ENCODE measurements around the gene DHX16. TPM values are rescaled to one million over a fixed set of nuclear protein-coding genes. Genes with fewer than 3 reads are reported as not detected.

Gene DHX16
- polyA plus RNA-seq, 3 donors: 16.4 to 70.1 (median 19.0) TPM

- Histone ChIP-seq H3K79me2 (ENCODE audit: insufficient read depth, low read length) (peaks cover 6% of the 10 kb centered on the region), H3K27me3 (ENCODE audit: control insufficient read depth in 2 of 2, insufficient read depth in 2 of 2, low read length in 2 of 2) (no peaks in the 10 kb centered on the region), H3K4me1 (ENCODE audit: control insufficient read depth in 1 of 2, insufficient read depth in 2 of 2, low read length in 2 of 2) (peaks cover 30 to 32% of the 10 kb centered on the region in 2 donors), H2AFZ (ENCODE audit: insufficient read depth, low read depth, low read length, poor library complexity, severe bottlenecking) (no peak overlapping the region), H3K9ac (ENCODE audit: insufficient read depth, low read length, poor library complexity, severe bottlenecking) (no peak overlapping the region), H3K4me3 (replicated peaks in 1 of 3; ENCODE audit: low read depth in 2 of 3, low read length in 3 of 3) (no peak overlapping the region), H3K9me3 (replicated peaks in 1 of 2; ENCODE audit: control insufficient read depth in 1 of 2, insufficient read depth in 1 of 2, low read length in 2 of 2) (no peaks in the 10 kb centered on the region), H4K20me1 (ENCODE audit: insufficient read depth, low read length) (peaks cover 7% of the 10 kb centered on the region), H3K27ac (ENCODE audit: low read depth in 1 of 2, low read length in 2 of 2) (no peak overlapping the region), H3K4me2 (replicated peaks; ENCODE audit: extremely low read depth, low read length, poor library complexity, severe bottlenecking) (no peak overlapping the region), H3K36me3 (replicated peaks in 1 of 2; ENCODE audit: control insufficient read depth in 1 of 2, insufficient read depth in 2 of 2, low read length in 2 of 2) (peaks cover 4 to 23% of the 10 kb centered on the region in 2 donors)
- H3K9me3 Mint-ChIP-seq: no peaks in the 10 kb centered on the region
- H3K36me3 Mint-ChIP-seq: peaks cover 29 to 37% of the 10 kb centered on the region in 2 donors
- no peak for DNase-seq
- peaks cover 37% of the 10 kb centered on the region for H3K4me1 Mint-ChIP-seq
- 0% methylated on average over 1 of the region's 1 CpG for WGBS (ENCODE audit: insufficient coverage)
- no peak overlapping the region for H3K4me3 Mint-ChIP-seq
- intact Hi-C loops (cut with micrococcal nuclease): no loop called here
- TF ChIP-seq CTCF (IDR thresholded peaks at IDR 0.05): no peak
- H3K27me3 Mint-ChIP-seq (ENCODE audit: low read depth in 3 of 3): peaks cover 0 to 1% (median 0%) of the 10 kb centered on the region in 3 donors
- no peak overlapping the region for H3K27ac Mint-ChIP-seq
Observed at GRCh38 chr6:30641048-30641447, 31.8 kb downstream of the DHX16 start.

- 60% methylated on average over 3 of the region's 10 CpGs for WGBS (ENCODE audit: insufficient coverage)
- Histone ChIP-seq H3K4me2 (replicated peaks; ENCODE audit: extremely low read depth, low read length, poor library complexity, severe bottlenecking) (no peak overlapping the region), H3K9me3 (replicated peaks in 1 of 2; ENCODE audit: control insufficient read depth in 1 of 2, insufficient read depth in 1 of 2, low read length in 2 of 2) (no peaks in the 10 kb centered on the region), H3K27ac (ENCODE audit: low read depth in 1 of 2, low read length in 2 of 2) (no peak overlapping the region), H3K4me1 (ENCODE audit: control insufficient read depth in 1 of 2, insufficient read depth in 2 of 2, low read length in 2 of 2) (peaks cover 25 to 27% of the 10 kb centered on the region in 2 donors), H3K9ac (ENCODE audit: insufficient read depth, low read length, poor library complexity, severe bottlenecking) (no peak overlapping the region), H3K27me3 (ENCODE audit: control insufficient read depth in 2 of 2, insufficient read depth in 2 of 2, low read length in 2 of 2) (no peaks in the 10 kb centered on the region), H4K20me1 (ENCODE audit: insufficient read depth, low read length) (peaks cover 3% of the 10 kb centered on the region), H3K36me3 (replicated peaks in 1 of 2; ENCODE audit: control insufficient read depth in 1 of 2, insufficient read depth in 2 of 2, low read length in 2 of 2) (peaks cover 4 to 23% of the 10 kb centered on the region in 2 donors), H3K4me3 (replicated peaks in 1 of 3; ENCODE audit: low read depth in 2 of 3, low read length in 3 of 3) (no peak overlapping the region), H2AFZ (ENCODE audit: insufficient read depth, low read depth, low read length, poor library complexity, severe bottlenecking) (no peak overlapping the region), H3K79me2 (ENCODE audit: insufficient read depth, low read length) (no peaks in the 10 kb centered on the region)
- no peak for DNase-seq
- Mint-ChIP-seq H3K27me3 (ENCODE audit: low read depth in 3 of 3) (peaks cover 0 to 1% (median 0%) of the 10 kb centered on the region in 3 donors), H3K27ac (no peak overlapping the region), H3K4me1 (peaks cover 32% of the 10 kb centered on the region), H3K36me3 (peaks cover 29 to 32% of the 10 kb centered on the region in 2 donors), H3K4me3 (no peak overlapping the region), H3K9me3 (no peaks in the 10 kb centered on the region)
- no peak for TF ChIP-seq CTCF (IDR thresholded peaks at IDR 0.05)
- intact Hi-C loops (cut with micrococcal nuclease): no loop called here
Observed at GRCh38 chr6:30640481-30640880, 32.3 kb downstream of the DHX16 start.

Measured in CD14-positive monocyte (primary cell).